Measurements from ENCODE around the gene IKZF4.

Gene IKZF4

GRCh38 chr12:56084958-56085543, 64.2 kb downstream of the IKZF4 start:
- DNase-seq: peak in 1 of 5 experiments; percentile 35

GRCh38 chr12:56086096-56086495, 65.3 kb downstream of the IKZF4 start:
- DNase-seq: no peak

GRCh38 chr12:56086608-56087007, 65.8 kb downstream of the IKZF4 start:
- DNase-seq: no peak

DNA sequence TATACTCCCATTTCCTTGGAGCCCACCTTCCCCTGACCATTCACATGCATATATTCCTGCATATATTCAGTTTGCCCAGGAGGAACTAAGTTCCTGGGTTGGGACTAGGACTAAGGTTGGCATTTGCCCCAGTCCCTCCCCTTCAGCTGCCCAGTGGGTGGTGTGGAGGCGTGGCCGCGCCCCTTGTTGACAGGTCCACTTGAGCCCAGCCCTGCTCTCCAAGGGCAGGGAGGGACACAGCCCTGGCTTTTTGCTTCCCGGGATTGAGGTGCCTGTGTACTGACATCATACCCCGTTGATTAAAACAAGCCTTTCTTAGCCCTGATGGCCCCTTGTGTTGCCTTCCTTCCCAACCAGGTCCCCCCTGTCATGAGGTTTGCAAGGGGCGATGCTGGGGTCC, 66.4 kb downstream of the IKZF4 start:
- no peak for DNase-seq
